Esophagus muscularis mucosa (tissue), 4 donors: ENCODE data around the gene TPGS1. TPM values are rescaled to one million over a fixed set of nuclear protein-coding genes. Genes with fewer than 3 reads are reported as not detected.

Experiments
- DNase-seq: peaks from one replicate; pipeline ENCODE4 v3.0.0-alpha.2; 2017; ENCODE audit errors: extremely low spot score
- H3K27ac ChIP-seq, 4 donors: fragments of 200-600 bp; sonication (generic); replicated peaks in 1 of 4; 1 replicate in 3 of 4; 2 replicates in 1 of 4; pipeline ENCODE4 v1.5.1; 2016 to 2019; ENCODE audit warnings: mild to moderate bottlenecking in 1 of 4
- H3K27me3 ChIP-seq, 4 donors: fragments of 200-600 bp; sonication (generic); one replicate each; pipeline versions ENCODE4 v1.5.1 to v1.6.0; 2016 to 2019
- H3K36me3 ChIP-seq, 4 donors: fragments of 200-600 bp; sonication (generic); one replicate each; pipeline ENCODE4 v1.5.1; 2016 to 2019
- H3K4me1 ChIP-seq, 4 donors: fragments of 200-600 bp; sonication (generic); one replicate each; pipeline ENCODE4 v1.5.1; 2016 to 2019
- H3K4me3 ChIP-seq, 4 donors: fragments of 200-600 bp; sonication (generic); 1 replicate in 2 of 4; 2 replicates in 2 of 4; pipeline ENCODE4 v1.5.1; 2016 to 2019; ENCODE audit warnings: mild to moderate bottlenecking in 4 of 4, moderate library complexity in 1 of 4
- H3K9me3 ChIP-seq, 4 donors: fragments of 200-600 bp; sonication (generic); 1 replicate in 3 of 4; 2 replicates in 1 of 4; pipeline ENCODE4 v1.5.1; 2016 to 2019
- CTCF ChIP-seq, 3 experiments: fragments of 200-600 bp in 2 of 3; fragments of 450-650 bp in 1 of 3; sonication (generic) in 2 of 3; IDR thresholded peaks; one replicate each; pipeline ENCODE4 v1.5.1; 2017 to 2019; ENCODE audit warnings: antibody characterized with exemption in 3 of 3, mild to moderate bottlenecking in 2 of 3, moderate library complexity in 1 of 3
- EP300 ChIP-seq: sonication (generic); formaldehyde crosslinking; IDR thresholded peaks from one replicate; pipeline ENCODE4 v1.6.1; 2017; ENCODE audit warnings: antibody characterized with exemption
- POLR2A ChIP-seq: fragments of 450-650 bp; IDR thresholded peaks from one replicate; pipeline ENCODE4 v1.6.1; 2017; ENCODE audit warnings: antibody characterized with exemption, moderate library complexity, mild to moderate bottlenecking, low read depth
- POLR2AphosphoS5 ChIP-seq, 2 donors: sonication (generic); formaldehyde crosslinking; IDR thresholded peaks; one replicate each; pipeline ENCODE4 v1.6.1; 2017; ENCODE audit warnings: antibody characterized with exemption in 2 of 2
- WGBS: methylation state at CpG from one replicate; pipeline ENCODE4 v1.1.5; 2018; 5-methylcytosine and 5-hydroxymethylcytosine counted together
- intact Hi-C: fragments of 100-400 bp; cut with DNase I; formaldehyde crosslinking; loops from one replicate; pipeline ENCODE4 v1.15.1; 2023
- total RNA-seq, 4 donors: library from RNA; depleted of rRNA; stranded (reverse); fragments of >200 nt; gene quantifications; one replicate each; pipeline versions ENCODE4 v1.1.0 to v1.2.1, GENCODE V29; 2016

Gene TPGS1
- total RNA-seq, 4 donors from 2014 or later = 61.7 to 86.6 (median 64.4) TPM

- Histone ChIP-seq H3K27ac (no peak overlapping the region), H3K4me3 (no peak overlapping the region), H3K36me3 (no peaks in the 10 kb centered on the region), H3K9me3 (no peaks in the 10 kb centered on the region), H3K27me3 (peaks cover 3 to 63% (median 37%) of the 10 kb centered on the region in 4 donors), H3K4me1 (peaks cover 8 to 31% (median 23%) of the 10 kb centered on the region in 4 donors)
- intact Hi-C loops = no loop called here
- TF ChIP-seq POLR2AphosphoS5 (IDR thresholded peaks at IDR 0.05) = no peak
- TF ChIP-seq POLR2A = no peak
- no peak for TF ChIP-seq CTCF (IDR thresholded peaks at IDR 0.05)
- no peak for TF ChIP-seq EP300
- WGBS = 5% methylated on average over 4 of the region's 26 CpGs
- DNase-seq = no peak
Measured at GRCh38 chr19:498511-498891, 8.8 kb upstream of the TPGS1 start.

- Histone ChIP-seq H3K27me3 (peaks cover 3 to 63% (median 37%) of the 10 kb centered on the region in 4 donors), H3K4me1 (peaks cover 8 to 31% (median 23%) of the 10 kb centered on the region in 4 donors), H3K4me3 (no peak overlapping the region), H3K9me3 (no peaks in the 10 kb centered on the region), H3K27ac (no peak overlapping the region), H3K36me3 (no peaks in the 10 kb centered on the region)
- no peak for DNase-seq
- no peak for TF ChIP-seq EP300
- no peak for TF ChIP-seq CTCF (IDR thresholded peaks at IDR 0.05)
- TF ChIP-seq POLR2AphosphoS5 (IDR thresholded peaks at IDR 0.05) = no peak
- no peak for TF ChIP-seq POLR2A
- intact Hi-C loops = no loop called here
- 74% methylated on average over 30 of the region's 31 CpGs for WGBS
Measured at GRCh38 chr19:498977-499623, 8.2 kb upstream of the TPGS1 start.

GRCh38 chr19:501646-502045, 5.7 kb upstream of the TPGS1 start:
- H3K9me3 ChIP-seq = no peaks in the 10 kb centered on the region
- intact Hi-C loops = no loop called here
- no peak overlapping the region for H3K4me3 ChIP-seq
- H3K36me3 ChIP-seq = no peaks in the 10 kb centered on the region
- H3K27ac ChIP-seq = no peak overlapping the region
- no peak for DNase-seq
- H3K27me3 ChIP-seq = peaks cover 3 to 41% (median 25%) of the 10 kb centered on the region in 4 donors
- TF ChIP-seq POLR2A (no peak), EP300 (no peak), CTCF (IDR thresholded peaks at IDR 0.05) (no peak), POLR2AphosphoS5 (IDR thresholded peaks at IDR 0.05) (no peak)
- peaks cover 12 to 25% (median 21%) of the 10 kb centered on the region in 4 donors for H3K4me1 ChIP-seq
- WGBS = 86% methylated on average over 17 of the region's 17 CpGs

GRCh38 chr19:504616-505015, 2.7 kb upstream of the TPGS1 start:
- peaks cover 0 to 8% (median 7%) of the 10 kb centered on the region in 4 donors for H3K36me3 ChIP-seq
- intact Hi-C loops = no loop called here
- WGBS = 93% methylated on average over 14 of the region's 14 CpGs

More at GRCh38 chr19:504616-505015, 2.7 kb upstream of the TPGS1 start:
- H3K4me1 ChIP-seq = peaks cover 14 to 28% (median 24%) of the 10 kb centered on the region in 4 donors
- H3K27ac ChIP-seq = no peak overlapping the region
- no peaks in the 10 kb centered on the region for H3K9me3 ChIP-seq
- no peak overlapping the region for H3K4me3 ChIP-seq
- TF ChIP-seq POLR2A (no peak), POLR2AphosphoS5 (IDR thresholded peaks at IDR 0.05) (no peak), CTCF (IDR thresholded peaks at IDR 0.05) (no peak), EP300 (no peak)
- H3K27me3 ChIP-seq = peaks cover 0 to 12% (median under 1%) of the 10 kb centered on the region in 4 donors
- DNase-seq = no peak
